GM18511 (cell line): Measurements from ENCODE around the gene SLC12A8.

Experiments
- ATAC-seq: cut with Tn5 transposase; IDR thresholded peaks from one replicate; pipeline ENCODE4 v1.9.1; 2021; ENCODE audit warnings: mild to moderate bottlenecking, moderate library complexity; ENCODE audit not compliant: unreplicated experiment

Gene SLC12A8

DNA sequence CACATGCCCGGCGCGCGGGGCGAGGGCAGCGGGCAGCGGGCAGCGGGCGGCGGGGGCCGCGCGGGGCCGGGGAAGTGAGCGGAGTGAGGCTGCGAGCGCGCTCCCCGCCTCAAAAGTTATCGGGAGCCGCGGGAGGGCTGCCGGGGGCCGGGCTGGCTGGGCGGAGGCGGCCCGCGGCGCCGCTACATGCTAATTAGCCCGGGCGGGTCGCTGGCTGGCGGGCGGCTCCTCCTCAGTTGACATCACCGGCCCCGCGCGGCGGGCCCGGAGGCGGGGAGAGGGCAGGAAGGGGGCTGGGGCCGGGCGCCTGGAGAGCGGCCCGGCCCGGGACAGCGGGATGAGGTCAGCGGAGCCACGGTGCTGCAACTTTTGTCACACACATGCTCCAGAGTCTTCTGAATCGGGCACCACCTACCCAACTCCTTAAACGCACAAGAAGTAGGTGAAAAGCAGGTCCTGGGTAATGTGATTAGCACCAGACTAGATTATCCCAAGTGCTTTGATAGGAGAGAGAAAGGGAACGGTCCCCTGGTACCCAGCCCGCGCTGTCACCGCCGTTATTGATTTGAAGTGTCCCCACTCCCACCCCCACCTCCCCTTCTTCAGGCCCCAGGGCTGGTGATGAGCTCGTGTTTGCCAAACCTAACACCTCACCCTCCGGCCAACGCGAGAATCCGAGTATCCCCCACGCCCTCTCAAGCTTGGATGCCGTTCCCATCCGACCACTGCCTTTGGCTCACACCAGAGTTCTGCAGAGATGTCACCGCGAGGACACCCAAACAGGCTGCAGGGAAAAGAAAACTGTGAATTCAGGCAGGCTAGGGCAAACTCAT lies 156.4 kb downstream of the SLC12A8 start, which contains the start of gene HEG1:
Gene HEG1, minus strand, starts transcription at position 85 of the 833 bp plus-strand sequence. CDS start 107 bp downstream, outside the sequence.
- ATAC-seq, result peak; percentile 72

DNA sequence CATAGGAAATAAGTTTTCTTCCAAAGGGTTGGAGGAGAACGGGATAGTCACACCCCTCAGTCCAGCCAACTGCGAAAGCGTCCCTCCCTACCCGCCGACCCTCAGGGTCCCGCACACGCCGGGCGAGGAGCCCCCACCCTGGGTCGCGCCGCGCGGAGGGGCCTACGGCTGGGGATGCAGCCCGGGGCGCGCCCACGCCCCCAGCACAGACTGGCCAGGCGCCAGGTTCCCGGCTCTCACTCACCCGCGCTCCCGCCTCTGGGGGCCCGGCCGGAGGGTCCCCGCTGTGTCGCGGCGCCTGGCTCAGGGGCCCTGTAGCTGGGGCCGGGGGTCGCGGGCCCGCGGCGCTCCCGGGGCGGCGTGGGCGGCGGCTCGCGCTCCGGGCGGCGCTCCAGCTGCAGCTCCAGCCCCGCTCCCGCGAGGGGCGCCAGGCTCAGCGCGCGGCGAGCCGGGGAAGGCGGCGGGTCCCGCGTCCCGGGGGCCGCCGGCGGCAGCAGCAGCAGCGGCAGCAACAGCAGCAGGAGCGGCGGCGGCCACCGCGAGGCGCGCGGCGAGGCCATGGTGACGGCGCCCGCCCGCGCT lies 157.1 kb downstream of the SLC12A8 start:
- peak; percentile 30 for ATAC-seq

DNA sequence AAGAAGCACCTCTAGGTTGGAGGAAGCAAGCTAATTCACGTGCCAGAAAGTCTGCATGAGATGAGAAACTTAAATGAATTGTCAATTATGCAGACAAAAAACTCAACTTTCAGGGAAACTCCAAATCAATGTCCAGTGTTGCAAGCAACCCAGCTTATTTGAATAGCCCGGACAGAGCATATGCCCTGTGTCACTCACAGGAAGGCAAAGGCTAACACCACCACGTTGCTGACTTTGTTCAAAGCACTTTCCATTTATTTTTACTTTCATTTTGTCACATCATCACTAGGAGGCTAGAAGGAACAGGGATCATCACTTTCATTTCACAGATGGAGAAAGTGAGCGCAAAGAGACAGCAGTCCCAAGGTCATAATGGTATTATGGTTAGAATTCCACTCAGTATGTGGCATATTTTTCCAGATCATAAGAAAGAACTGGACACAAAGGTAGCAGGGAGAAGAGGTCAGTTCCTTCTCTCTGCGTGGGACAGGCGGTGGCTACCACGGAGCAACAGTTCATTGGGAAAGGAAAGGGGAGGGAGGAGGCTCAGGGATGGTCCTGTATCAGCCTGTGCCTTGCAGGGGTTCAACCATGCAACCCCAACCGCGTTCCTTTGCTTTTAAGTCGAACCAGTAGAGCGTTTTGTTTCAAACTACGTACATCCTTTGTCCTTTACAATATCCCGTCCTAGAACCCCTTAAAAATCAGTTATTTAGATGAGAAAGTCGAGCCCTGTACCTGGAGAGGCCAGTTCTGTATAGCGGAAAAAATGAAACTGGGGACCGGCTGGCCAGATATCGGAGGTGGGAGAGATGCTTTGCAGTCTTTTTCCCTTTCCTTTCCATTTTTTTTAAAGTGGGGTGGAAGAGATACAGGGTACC lies 157.9 kb downstream of the SLC12A8 start:
- ATAC-seq, result no peak

DNA sequence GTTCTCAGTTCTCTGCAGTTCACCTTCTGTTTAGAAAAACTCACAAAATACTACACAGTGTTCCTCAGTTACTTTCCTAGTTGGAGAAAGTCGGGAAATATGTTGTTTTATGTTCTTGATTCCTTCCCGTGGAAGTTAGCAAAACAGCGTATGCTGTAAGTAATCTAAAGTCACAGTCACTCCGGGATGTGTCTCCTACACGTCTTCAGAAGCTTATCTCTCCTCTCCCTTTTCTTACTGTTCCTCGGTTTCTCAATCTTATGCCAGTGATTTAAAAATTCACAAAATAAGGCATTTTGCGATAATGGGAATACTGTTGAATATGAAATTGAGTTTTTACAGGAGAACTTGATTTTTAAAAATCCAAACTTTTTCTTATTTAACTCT lies 158.5 kb downstream of the SLC12A8 start:
- no peak for ATAC-seq

DNA sequence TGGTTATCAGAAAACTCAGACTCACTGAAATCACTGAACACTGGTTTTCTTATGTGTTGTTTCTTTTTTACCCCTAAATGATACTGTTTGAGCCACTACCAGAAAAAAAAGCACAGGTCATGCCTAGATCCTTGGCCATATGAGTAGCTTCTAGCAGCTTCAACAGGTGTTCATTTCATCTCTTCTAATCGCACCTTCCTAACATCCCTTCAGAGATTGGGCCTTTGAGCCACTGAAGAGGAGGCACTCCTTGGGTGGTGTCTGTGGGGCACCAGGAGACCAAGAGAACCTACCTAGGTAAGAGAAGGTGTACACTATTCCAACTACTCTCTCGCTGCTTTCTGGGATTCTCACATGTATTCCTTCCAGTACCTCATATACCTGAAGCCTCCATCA lies 159.2 kb downstream of the SLC12A8 start:
- ATAC-seq, result no peak

DNA sequence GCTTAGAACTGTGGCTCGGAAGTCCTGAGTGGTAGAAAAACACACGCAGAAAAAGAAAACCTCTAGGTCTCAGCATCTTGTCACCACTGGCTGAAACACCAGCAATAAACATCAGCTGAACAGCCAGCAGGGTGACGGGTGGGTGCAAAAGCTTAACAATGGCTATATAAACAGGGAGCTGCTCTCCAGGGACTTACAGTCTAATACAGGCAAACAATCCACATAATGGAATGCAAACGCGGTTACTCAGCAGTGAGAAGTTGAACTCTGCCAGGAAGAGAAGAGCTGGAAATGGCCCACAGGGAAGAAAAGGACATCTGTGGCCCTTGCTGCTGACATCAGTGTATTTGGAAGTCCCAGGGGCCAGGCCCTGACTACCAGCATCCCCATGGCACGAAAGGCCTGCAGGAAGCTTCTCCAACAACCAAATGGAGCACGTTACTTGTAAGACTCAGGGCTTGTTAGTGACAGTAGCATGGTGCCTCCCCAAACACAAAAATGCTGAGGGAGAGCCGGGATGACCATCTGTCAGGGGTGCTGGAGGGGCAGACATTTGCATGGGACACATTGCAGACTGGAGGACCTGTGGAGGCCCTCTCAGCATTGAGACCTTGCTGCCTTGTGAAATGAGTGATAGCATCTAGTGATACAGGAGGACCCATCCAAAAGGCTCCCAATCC lies 159.8 kb downstream of the SLC12A8 start:
- ATAC-seq, result no peak

DNA sequence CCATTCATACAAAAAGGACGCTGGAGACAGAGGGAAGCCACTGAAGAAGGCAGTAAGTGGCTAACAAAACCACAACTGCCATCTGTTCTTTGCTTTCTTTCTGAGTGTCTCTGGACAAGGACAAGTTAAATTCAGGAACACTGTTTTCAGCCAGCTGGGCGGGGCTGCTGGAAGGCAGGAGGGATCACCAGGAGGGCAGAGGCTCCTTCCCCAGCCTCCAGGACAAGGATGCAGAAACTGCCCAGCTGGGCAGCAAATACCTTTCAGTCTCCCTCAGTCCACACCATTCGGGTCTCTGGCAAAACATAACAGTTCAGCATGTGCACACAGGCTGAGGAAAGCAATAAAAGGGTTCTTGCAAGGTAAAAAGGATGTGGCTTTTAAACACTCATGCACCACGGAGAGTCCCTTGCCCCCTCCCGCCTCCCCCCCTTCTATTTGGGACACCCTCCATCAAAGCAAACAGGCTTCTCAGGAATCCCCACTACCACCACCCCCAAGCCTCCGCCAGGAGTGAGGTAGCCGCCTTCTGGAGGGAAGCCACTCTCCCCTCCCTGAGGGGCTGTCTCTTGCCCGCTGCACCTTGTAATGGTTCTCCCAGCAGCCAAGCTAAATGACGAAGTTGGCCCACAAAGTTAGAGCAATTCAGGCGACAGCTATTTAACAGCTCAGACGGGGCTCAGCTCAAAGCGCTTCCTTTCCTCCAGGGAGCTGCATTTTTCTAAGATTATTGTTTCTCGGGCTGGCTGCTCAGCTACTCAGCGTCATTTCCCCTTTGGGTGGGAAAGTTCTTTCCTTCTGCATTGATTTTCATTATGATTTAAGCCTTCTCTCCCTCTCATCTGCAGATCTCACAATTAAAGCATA lies 160.6 kb downstream of the SLC12A8 start:
- peak; percentile 33 for ATAC-seq

DNA sequence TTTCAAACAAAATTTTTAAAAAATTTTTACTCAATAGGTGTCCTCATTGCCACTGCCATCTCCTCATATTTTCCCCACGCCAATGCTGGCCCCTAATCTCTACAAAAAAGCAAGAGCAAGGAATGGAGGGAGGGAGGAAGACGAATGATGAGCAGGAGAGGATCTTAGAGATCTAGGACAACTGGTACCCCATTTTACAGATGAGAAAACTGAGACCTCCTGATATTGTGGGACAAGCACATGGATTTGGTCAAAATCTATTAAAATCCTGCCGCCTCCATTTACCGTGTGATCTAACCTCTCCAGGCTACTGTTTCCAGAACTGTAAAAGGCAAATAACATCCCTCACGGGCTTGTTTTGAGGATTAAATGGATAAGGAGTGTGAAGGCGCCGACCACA lies 161.3 kb downstream of the SLC12A8 start:
- no peak for ATAC-seq

DNA sequence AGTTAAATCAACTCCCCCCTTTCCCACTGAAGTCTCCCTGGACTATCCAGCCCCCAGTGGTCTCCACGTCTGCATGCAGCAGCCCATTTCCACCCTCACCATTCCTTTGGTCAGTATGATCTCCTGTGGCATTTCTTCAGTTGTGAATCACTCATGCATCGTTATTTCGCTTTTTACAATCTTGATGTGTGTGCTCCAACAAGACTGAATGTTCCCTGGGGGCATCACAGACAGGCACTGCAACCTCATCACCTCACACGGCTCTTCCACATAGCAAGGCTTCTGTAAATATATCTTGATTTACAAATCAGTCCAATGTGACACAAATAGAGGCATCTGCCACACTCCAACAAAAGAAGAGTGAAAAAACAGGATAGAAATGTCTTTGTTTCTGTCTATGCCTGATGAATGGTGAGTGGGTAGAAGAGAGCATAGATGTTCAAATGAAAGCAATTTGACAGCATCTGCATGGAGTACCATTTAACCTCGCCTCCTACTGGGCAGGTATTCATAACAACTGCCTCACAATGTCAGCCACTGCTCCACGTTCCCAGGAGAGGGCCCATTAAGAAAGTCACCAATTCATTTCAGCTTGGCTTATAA lies 162.0 kb downstream of the SLC12A8 start:
- ATAC-seq, result no peak

DNA sequence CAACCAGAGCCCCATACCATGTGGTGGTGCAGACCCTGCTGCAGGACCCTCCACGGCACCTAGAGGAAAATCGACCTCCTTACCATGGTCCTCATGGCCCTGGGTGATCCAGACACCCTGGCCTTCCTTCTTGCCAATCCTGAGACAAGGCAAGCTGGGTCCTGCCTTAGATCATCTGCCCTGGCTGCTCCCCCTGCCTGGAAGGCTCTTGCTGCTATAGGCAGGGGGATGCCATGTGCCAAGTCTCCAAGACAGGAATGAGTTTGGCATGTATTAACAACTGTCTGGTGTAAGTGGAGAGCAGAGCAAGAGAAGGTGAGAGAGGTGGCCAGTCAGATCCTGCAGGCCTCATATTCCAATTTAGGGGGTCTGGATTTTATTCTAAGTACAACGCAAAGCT lies 164.3 kb downstream of the SLC12A8 start:
- no peak for ATAC-seq

DNA sequence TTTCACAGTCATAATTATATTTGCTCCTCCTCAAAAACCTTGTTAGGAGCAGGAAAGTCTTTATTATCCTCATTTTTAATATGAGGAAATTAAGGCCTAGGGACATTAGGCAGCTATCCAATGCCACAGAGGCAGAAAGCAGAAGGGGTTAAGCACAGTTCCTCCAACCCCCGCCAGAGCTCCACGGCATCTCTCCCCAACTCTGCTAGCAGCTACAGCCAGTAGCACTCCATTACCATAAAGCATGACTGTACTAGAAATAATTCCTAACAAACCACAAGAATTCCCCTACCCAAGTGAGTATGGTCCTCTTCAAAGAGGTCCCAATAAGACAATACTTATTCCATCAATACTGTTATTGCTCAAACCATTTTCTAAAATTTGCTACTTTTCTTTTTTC lies 166.6 kb downstream of the SLC12A8 start:
- ATAC-seq, result no peak

DNA sequence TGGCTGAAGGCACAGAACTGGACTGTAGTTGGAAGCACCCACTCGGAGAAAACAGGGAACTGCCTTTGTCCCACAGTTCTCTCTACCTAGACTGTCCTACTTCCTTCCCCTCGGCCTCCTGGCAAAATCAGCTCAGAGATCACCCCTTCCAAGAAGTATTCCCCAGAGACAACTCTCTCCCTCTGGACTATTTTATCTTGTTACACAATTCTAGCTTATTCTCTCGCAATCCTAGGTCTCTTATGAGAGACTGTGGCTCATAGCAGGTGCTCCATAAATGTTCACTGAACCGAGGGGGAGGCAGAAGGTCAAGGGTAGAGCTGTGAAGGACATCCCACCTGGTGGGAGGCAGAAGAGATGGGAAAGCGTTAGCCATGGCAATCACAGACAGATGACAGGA lies 167.4 kb downstream of the SLC12A8 start:
- ATAC-seq, result no peak

DNA sequence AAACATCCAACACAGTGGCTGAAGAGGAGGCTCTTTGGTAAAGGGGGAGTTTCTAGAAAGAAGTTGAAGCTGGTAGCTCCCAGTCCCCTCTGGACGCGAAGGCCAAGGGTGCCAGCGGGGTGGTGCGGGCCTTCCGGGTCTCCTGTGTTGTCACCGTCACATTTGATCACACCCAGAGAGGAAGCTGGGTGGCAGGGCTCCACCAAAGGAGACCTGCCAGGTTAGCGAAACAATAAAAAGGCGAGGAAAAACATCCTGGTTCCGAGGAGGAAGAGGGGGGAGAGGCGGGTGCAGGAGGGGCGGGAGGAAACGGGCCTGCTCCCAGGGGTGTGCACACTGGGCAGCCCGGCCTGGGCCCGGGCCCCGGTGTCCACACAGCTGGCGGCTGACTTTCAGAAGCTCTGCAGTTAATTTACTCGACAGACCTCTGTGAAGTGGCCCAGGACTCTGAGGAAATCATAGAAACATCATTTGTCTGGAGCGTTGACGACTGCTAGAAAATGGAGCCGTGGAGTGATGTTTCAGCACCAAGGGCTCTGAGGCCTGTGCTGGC lies 168.9 kb downstream of the SLC12A8 start:
- no peak for ATAC-seq

DNA sequence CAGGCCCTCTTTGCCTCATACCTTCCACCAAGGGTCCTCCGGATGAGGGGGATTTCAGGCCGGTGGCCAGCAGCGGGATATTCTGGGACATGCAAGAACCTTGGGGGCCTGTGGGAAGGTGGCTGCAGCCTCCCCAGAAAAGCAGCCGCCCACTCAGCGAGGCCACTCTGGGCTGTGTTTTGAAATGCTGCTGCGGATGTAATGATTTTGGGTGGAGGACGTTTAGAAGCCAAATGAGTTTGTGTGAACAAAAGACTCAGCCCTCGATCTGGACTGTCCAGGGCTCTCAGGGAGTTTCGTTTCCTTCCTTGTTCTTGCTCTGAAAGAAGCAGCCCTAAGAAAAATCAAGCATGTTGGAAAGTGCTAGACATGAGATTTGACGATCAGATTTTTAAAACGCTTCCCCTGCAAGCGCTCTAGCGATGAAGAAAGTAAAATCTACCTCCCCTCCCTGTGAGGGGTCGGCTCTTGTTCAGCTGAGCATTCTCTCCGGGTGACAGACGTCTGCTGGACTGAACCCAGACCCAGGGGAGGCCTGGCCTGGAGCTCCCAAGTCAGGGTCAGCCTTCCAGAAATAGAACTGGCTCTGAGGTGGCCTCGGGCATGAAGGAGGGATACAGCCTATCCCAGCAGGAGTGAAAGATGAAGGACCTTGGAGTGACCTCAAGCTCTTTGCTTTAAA lies 169.7 kb downstream of the SLC12A8 start:
- ATAC-seq, result no peak

DNA sequence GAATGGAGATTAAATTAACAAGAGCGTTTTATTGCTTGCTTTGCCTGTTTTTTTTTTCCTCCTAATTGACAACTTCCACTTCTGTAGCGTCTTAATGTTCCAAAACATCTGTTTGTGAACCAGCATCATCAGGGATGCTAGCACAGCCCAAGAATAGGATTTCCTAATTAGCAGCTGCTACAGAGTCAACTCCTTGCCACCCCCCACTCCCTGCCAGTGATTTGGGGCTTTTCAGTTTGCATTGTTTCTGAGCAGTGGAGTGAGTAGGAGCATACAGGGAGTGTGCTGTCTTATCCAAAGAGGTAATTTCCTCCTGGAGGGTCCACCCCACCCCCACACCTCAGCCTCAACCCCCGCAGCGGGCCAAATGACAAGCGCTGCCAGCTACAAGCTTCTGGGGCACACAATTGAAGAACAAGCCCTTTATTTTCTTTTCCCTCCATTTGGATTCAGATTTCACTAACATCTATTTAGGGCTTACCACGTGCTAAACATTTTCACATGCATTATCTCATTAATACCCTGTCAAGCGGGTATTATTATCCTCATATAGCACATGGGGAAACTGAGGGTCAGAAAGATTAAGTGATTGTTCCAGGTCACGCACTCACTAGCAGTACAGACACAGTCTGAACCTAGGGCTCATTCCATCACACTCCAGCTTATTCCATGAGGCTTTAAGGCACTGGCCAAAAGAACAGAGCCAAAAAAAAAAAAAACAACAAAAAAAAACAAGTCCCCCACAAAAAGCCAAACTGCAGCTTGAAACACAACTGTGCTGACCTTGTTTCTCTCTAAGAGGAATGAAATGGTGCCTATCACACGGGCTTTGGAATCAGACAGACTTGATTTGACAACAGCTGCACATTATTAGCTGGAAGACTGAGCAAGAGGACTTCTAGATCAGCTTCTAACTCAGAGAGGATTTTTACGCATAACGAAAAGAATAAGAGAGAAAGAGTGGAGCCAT lies 173.1 kb downstream of the SLC12A8 start:
- no peak for ATAC-seq

DNA sequence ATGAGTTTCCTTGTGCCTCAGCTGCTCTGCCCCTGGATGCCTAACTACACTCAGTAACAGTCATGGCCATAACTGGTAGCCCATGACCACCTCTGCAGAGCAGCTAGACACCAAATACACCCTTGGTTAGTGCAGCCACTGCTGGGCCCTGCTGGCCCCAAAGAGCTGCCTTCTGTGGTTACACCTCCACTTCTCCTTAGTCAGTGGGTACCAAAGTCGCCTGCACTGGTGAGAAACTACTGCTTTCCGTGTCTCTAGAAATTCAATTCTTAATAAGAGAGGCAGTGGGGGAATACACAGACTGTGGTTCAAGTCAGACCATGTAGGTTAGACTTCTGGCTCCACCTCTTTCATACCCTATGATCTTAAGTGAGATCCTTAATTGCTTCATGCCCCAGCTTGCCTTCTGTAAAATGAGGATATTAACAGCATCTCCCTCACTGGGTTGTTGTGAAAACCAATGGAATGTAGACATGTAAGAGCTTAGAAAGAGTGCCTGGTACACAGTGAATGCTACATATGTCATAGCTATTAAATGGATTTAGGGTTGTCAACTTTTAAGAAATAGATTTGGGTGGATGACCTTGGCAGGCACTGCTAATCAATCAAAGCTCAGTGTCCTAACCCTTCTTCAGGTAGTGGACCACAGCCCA lies 174.9 kb downstream of the SLC12A8 start:
- no peak for ATAC-seq

DNA sequence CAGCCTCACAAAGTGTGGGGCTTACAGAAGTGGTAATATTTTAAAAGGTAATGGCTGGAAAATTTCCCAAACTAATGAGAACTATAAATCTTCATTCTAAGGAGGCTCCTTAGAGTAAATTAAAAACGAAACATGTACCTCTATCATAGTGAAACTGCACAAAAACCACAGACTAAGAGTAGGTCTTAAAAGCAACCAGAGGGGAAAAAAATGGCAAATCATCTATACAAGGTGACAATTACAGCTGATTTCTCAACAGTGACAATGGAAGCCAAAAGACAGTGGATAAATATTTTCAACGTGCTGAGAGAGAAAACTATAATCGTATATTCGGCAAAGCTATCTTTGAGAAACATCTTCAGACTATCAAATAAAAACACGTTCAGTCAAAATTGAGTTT lies 177.3 kb downstream of the SLC12A8 start:
- ATAC-seq, result peak; percentile 69
